Lower lobe of right lung (tissue), 2 donors: Measurements from ENCODE around the gene KRT16. TPM values are rescaled to one million over a fixed set of nuclear protein-coding genes. Genes with fewer than 3 reads are reported as not detected.

ENCODE experiments used
- ATAC-seq, 2 donors: fragments of 200-7000 bp; cut with Tn5 transposase; one replicate each; pipeline ENCODE4 v1.9.1; 2020 to 2022; ENCODE audit warnings: mild to moderate bottlenecking in 2 of 2, moderate library complexity in 2 of 2
- DNase-seq: peaks from one replicate; pipeline ENCODE4 v3.0.0-alpha.2; 2020
- H3K27ac ChIP-seq: fragments of 200-600 bp; one replicate; pipeline ENCODE4 v1.8.0; 2022
- H3K27me3 ChIP-seq: fragments of 200-600 bp; one replicate; pipeline ENCODE4 v1.8.0; 2022; ENCODE audit warnings: low read depth
- H3K36me3 ChIP-seq: fragments of 200-600 bp; one replicate; pipeline ENCODE4 v1.8.0; 2022; ENCODE audit warnings: mild to moderate bottlenecking
- H3K4me1 ChIP-seq: fragments of 200-600 bp; one replicate; pipeline ENCODE4 v1.8.0; 2022
- H3K4me3 ChIP-seq: fragments of 200-600 bp; one replicate; pipeline ENCODE4 v1.8.0; 2022; ENCODE audit warnings: mild to moderate bottlenecking
- H3K9me3 ChIP-seq: fragments of 200-600 bp; one replicate; pipeline ENCODE4 v1.8.0; 2022
- intact Hi-C: fragments of 100-400 bp; cut with DNase I; formaldehyde crosslinking; loops from one replicate; pipeline ENCODE4 v1.11.0; 2022
- total RNA-seq: library from RNA; stranded (reverse); fragmentation: NEBNext Ultra II Directional; extraction: Animal tissue kit (Norgen Biotek cat#: 25700); gene quantifications from one replicate; pipeline ENCODE4 v1.2.1, GENCODE V29; 2021
- TF ChIP-seq, protein P1 (sequence below): fragments of 200-600 bp; IDR thresholded peaks from one replicate; pipeline ENCODE4 v1.8.0; 2022; ENCODE audit warnings: antibody characterized with exemption, mild to moderate bottlenecking
- donor health status: DM: no; HTN: yes; CAD: no; lungs with severe emphysema.

Gene KRT16
- total RNA-seq, 1 donor from 2014 or later, result not detected

DNA sequence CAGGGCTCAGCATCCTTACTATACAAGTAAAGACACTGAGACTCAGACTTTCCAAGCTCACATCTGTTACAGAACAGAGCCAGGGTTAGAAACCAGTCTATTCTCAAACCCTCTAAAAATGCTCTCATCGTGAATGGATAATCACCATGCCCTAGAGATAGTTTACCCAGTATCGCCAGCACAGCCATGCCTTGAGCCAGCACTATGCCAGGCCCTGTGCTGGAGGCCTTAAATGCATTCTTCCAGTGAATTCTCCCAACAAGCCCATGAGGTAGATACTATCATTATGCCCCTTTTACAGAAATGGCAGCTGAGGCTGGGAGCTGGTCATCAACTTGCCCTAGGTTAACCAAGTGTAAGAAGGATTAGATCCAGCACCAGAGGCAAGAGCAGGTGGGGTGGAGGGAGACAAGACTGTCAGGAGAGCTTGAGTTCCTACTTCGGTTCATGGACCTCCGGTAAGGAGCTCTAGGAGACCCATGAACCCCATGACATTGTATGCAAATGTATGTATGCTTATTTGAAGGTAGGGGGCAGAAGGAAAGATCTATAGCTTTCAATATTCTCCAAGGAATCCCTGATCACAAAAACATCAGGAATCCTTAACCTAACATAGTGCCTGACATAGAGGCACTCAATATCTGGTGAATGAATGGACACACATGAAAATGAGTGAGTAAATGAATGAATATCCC is 31.1 kb downstream of the KRT16 start:
- intact Hi-C loops, result no loop called here
- no peaks in the 10 kb centered on the region for H3K4me1 ChIP-seq
- no peak for ATAC-seq
- H3K27me3 ChIP-seq, result peaks cover 3% of the 10 kb centered on the region
- H3K4me3 ChIP-seq, result no peak overlapping the region
- no peak for DNase-seq
- TF ChIP-seq, protein P1, sequence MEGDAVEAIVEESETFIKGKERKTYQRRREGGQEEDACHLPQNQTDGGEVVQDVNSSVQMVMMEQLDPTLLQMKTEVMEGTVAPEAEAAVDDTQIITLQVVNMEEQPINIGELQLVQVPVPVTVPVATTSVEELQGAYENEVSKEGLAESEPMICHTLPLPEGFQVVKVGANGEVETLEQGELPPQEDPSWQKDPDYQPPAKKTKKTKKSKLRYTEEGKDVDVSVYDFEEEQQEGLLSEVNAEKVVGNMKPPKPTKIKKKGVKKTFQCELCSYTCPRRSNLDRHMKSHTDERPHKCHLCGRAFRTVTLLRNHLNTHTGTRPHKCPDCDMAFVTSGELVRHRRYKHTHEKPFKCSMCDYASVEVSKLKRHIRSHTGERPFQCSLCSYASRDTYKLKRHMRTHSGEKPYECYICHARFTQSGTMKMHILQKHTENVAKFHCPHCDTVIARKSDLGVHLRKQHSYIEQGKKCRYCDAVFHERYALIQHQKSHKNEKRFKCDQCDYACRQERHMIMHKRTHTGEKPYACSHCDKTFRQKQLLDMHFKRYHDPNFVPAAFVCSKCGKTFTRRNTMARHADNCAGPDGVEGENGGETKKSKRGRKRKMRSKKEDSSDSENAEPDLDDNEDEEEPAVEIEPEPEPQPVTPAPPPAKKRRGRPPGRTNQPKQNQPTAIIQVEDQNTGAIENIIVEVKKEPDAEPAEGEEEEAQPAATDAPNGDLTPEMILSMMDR, result no peak
- H3K36me3 ChIP-seq, result no peaks in the 10 kb centered on the region
- H3K9me3 ChIP-seq, result no peaks in the 10 kb centered on the region
- no peak overlapping the region for H3K27ac ChIP-seq

DNA sequence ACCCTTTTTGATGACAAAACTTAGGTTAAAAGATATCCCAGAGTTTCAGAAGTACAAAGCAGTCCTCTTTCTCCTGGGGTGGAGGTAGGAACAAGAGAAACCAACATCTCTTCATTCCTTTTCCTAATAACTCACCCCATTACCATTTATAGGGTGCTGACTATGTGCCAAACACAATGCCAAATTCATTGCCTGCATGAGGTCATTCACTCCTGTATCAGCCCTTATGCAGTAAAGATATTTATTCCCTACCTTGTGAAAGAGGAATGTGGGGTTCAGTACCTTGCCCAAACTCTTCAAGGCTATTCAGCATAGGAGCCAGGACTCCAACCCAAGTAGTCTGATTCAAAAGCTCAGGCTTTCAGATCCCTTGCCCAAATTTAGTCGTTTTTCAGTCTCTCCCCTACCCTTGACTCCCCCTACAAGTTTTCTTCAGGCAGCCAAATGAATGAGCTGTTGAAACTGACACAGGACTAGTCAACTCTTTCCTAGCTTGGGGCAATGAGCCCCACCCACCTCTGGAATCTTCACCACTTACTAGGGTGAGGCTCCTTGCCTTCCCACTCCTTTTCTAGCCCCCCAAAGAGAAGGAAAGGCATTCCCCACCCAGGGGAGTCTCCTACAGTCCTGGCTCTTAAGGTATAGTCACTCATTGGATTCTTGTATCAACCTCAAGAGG is 31.7 kb downstream of the KRT16 start:
- Histone ChIP-seq H3K4me3 (no peak overlapping the region), H3K9me3 (no peaks in the 10 kb centered on the region), H3K4me1 (no peaks in the 10 kb centered on the region), H3K27ac (no peak overlapping the region), H3K36me3 (no peaks in the 10 kb centered on the region), H3K27me3 (peaks cover 9% of the 10 kb centered on the region)
- DNase-seq (no peak), ATAC-seq (no peak)
- intact Hi-C loops, result no loop called here
- TF ChIP-seq, protein P1, result no peak

DNA sequence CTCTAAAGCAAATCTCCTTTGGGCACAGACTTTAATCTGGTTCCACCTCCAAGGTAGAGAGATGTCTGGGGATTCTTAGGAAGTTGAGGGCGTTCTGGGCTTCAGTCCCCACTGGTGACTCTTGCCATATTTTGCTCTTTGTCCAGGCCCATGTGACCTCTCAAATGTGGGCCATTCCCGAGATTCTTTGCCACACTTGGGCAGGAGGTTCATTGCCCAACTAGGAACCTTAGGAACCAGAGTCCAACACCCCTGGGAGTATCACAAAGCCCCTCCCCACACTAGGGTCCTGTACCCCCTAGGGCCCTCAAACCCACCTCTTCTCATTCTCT is 32.4 kb downstream of the KRT16 start:
- Histone ChIP-seq H3K27me3 (peaks cover 11% of the 10 kb centered on the region), H3K27ac (no peak overlapping the region), H3K4me3 (no peak overlapping the region), H3K4me1 (no peaks in the 10 kb centered on the region), H3K36me3 (no peaks in the 10 kb centered on the region), H3K9me3 (no peaks in the 10 kb centered on the region)
- ATAC-seq (no peak), DNase-seq (no peak)
- intact Hi-C loops, result no loop called here
- TF ChIP-seq, protein P1, result no peak

DNA sequence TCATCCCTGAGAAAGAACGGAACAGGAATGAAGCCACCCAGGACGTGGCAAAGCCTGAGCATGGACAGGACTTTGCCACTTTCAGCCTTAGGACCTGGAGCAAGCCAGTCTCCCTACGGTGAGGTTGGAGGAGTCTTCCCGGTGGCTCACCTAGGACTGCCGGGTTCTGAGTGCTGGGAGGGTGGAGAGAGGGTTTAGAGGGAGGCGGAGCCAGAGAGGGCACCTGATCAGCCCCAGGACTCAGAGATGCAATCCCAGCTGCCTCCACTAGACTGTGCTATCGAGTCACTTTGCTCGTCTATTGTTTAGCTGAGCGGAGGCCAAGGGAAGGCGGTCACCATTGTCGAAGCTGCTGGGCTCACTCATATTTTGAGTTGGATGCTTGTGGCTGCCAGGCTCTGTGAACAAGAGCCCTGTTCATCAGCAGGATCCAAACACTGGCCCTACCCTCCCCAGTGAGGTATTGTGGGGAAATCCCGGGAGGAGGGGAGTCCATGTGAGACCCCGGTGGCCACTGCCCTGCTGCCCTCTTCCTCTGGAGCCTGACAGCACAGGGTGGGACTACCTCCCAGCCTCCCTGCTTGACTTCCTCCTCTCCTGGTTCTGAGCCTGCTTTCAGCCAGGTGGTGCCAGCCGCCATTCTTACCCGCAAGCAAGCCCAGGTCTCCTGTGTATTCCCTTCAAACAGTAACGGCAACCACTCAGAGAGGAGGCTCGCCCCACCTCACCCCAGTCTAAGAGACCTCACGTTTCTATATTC is 32.9 kb downstream of the KRT16 start:
- H3K27ac ChIP-seq, result no peak overlapping the region
- H3K9me3 ChIP-seq, result no peaks in the 10 kb centered on the region
- H3K36me3 ChIP-seq, result no peaks in the 10 kb centered on the region
- TF ChIP-seq, protein P1, result peak; percentile 66
- DNase-seq (peak; percentile 80), ATAC-seq (peak; percentile 92)
- no peak overlapping the region for H3K4me3 ChIP-seq
- H3K4me1 ChIP-seq, result no peaks in the 10 kb centered on the region
- intact Hi-C loops, result no loop called here
- H3K27me3 ChIP-seq, result peaks cover 14% of the 10 kb centered on the region

DNA sequence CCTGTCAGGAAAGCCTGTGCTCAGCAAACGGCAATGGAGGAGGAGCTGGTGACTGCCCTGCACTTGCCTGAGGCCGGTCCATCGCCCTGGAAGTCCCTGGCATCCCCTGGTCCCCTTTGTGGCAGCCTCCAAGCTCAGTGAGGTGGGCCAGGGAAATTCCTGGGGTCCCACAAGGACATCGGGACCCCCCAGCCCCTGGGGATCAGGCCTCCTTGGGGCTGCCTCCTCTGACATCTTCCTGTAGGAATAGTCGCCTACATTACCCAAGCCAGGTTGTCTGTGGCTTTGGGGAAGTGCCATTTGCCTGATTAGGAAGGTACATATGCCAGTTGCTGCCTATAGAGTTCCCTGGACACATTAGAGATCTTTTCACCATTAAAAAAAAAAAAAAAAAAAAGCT is 33.6 kb downstream of the KRT16 start:
- Histone ChIP-seq H3K36me3 (no peaks in the 10 kb centered on the region), H3K27ac (no peak overlapping the region), H3K4me3 (no peak overlapping the region), H3K27me3 (peaks cover 14% of the 10 kb centered on the region), H3K4me1 (no peaks in the 10 kb centered on the region), H3K9me3 (no peaks in the 10 kb centered on the region)
- TF ChIP-seq, protein P1, result no peak
- DNase-seq, result no peak
- ATAC-seq, result no peak
- intact Hi-C loops, result no loop called here
